HG03039 (cell line): ENCODE measurements around the gene PTPRO.

Experiments used
- ATAC-seq: cut with Tn5 transposase; IDR thresholded peaks from one replicate; pipeline ENCODE4 v1.9.1; 2021; ENCODE audit warnings: mild to moderate bottlenecking, moderate library complexity; ENCODE audit not compliant: unreplicated experiment

The PTPRO gene

DNA sequence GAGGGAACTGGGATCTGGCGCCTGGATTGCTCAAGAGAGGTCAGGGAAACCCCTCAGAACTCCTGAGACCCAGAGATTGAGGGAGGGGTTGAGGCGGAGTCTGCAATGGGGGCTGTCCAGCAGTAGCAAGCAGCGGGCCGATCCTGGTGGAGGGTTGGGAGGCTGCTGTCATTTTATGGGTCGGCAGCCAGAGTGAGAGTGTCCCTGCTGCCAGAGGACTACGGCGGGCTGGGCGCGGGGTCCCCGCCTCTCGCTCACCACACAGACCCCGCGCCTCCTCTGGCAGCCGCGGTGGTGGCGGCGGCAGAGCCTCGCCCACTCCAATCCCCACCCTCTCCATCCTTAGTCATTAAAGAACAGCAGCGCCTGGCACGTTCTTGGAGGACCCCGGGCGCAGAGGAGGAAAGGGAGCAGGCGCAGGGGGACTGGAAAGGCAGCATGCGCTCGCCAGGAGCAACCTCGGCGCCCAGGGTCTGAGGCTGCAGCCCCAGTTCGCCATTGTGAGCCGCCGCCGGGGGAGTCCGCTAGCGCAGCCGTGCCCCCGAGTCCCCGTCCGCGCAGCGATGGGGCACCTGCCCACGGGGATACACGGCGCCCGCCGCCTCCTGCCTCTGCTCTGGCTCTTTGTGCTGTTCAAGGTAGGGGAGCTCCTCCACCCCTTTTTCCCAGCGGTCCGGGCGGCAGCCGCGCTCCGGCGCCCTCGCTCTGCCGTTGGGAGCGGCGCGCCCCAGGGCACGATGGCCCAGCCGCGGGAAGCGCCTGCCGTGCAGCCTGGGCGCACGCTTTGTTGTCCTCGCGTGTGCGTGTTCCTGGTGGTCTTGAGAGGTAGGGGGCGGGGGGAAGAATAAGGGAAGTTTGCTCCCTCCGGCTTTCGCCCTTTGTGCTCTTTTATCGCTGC, at the start of gene PTPRO:
PTPRO (plus strand) TSS at position 345 of the 898 bp plus-strand sequence.
- ATAC-seq = no peak

DNA sequence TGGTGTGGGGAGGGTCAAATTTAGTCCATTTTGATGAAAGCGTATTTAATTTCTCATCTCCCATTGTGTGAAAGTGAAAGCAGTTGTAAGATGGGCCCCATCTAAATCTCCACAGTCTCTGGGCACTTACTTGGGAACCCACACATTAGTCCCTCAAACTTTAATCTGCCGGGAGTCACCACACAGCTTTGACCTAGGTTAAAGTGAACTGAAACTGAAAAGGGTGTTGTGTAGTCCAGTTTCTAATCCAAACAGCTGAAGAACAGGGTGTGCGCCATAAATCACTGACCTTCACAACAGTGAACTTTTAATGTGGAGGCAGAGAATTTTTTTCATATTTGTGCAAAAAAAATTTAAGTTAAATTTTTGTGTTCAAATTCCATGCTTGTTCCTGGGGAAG, 48.4 kb upstream of the PTPRO start:
- ATAC-seq = no peak

DNA sequence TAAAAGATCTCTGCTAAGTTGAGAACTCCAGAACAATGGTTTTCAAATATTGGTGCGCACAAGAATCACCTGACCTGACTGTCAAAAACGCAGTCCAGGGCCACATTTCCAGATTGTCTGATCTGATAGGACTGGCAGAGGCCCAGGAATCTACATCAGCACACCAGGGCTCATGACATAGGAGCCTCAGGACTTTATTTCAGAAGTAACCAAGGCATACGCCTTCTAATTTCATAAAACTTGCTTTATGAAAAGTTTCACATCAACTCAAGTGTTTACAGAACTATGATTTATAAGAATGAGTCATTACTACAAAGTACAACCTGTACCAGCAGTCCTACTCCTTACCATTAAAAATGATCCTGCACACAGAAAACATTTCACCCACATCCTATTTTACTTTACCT, 47.7 kb upstream of the PTPRO start:
- no peak for ATAC-seq

DNA sequence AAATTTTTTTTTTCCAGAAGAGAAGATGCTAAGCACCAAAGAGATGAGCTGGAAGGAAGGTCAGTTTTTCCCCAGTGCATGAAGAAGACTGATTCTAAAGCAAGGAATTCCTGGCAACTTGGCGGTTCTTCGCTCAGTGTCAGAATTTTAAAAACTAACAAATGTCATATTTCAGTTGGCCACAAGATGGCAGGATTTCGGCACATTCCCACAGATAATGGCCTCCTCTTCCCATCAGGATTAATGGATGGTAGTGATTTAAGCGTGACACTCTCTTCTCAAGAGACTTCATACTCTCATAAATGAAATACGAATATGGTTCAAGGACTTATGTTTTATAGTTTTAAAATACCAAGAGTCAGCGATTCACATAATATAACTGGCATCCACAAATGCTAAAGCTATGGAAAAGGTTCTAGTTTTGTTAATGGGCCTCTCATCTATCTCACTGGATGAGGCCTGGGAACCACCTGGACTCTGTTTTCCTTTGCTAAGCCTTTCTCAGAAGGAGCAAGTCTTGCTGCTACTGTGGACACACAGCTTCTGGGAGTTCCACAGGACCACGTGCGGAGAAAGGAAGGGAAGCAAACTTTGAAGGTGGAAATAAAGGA, 46.1 kb upstream of the PTPRO start:
- ATAC-seq = no peak

DNA sequence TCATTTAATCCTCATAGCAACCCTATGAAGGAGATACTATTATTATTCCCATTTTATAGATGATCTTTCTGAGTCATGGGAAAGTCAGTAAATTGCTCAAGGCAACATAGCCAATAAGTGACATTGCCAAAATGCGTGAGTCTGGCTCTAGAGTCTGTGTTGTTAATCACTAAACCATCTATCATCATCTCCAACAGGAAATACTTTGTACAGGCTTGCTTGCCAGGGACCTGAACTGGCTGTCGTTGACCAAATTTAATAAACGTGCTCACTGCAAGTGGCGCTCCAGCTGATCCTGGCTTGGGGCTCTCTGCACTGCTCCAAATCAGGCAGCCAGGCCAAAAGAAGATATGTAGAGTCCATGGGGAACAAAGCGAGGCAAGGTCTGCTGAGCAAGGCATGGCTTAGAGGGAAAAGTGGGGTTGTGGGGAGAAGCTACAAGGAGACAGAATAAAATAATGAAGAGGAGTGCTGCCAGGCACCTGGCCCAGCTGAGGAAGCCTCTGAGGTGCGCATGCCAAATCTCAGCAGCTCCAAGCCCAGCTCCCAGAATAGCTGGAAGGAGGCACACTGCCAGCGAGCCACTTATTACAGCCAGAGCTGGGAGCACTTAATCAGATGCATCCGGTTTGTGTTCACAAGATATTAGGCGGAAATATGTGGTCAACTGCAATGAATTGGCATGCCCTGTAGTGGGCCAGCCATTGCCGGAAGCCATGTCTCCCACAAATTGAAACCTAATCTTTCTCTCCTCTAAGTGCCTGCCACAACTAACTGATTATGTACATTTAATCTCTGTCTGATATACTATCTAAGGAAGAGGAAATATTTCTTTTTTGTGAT, 43.3 kb upstream of the PTPRO start:
- no peak for ATAC-seq

DNA sequence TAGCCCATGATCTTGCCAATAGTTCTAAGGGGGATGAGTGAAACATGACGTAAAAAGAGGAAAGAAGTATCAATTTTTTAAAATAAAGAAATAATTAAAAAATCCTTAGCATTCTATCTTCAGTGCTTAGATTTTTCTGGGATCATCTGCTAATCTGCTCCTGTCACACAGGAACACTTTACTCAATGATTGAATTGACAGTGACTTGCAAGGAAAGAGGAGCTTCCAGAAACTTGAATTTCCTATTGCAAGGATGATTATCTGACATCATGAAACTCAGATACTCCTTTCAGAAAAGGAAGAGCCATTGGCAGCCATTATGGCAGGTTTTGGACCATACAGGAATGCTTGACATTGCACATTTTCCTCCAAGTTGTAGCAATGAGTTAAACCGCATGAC, 41.4 kb upstream of the PTPRO start:
- ATAC-seq = no peak

DNA sequence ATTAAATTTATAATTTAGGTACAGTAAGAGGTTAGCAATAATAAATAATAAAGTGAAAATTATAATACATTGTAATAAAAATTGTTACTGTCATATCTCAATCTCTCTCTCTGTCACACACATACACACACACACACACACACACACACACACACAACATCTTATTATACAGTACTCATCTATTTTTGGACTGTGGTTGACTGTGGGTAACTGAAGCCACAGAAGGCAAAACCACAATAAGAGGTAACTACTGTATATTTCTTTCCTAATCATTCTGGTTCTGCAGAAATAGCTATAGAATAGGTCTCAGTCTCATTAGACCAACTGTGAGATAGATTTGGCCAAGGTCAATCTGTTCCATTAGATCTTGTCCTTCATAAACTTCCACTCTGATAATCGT, 33.1 kb upstream of the PTPRO start:
- ATAC-seq = no peak

DNA sequence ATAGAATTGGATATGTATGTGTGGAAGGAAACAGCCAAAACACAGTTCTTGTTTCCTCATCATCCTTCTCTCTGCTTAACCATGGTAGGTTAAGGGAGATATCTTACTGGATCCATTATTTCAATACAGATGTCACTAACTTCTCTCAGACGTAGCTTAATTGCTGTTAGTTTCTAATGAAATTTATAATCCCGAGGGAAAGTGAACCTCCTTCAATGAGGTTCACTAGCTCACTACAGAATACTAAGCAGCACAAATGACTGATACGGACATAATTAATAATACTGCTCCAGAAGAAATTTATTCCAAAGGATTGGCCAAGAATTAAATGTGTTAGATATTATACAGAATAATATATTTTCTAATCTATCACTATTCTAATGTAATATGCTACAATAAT, 28.6 kb upstream of the PTPRO start:
- ATAC-seq = no peak

DNA sequence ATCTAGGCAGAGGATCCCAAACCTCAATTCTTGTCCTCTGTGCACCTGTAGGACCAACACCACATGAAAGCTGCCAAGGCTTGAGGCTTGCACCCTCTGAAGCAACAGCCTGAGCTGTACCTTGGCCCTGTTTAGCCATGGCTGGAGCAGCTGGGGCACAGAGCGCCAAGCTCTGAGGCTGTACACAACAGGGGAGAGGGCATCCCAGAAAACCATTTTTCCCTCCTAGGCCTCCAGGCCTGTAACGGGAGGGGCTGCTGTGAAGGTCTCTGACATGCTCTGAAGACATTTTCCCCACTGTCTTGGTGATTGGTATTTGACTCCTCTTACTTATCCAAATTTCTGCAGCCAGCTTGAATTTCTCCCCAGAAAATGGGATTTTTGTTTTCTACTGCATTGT, 22.4 kb upstream of the PTPRO start:
- ATAC-seq = no peak

DNA sequence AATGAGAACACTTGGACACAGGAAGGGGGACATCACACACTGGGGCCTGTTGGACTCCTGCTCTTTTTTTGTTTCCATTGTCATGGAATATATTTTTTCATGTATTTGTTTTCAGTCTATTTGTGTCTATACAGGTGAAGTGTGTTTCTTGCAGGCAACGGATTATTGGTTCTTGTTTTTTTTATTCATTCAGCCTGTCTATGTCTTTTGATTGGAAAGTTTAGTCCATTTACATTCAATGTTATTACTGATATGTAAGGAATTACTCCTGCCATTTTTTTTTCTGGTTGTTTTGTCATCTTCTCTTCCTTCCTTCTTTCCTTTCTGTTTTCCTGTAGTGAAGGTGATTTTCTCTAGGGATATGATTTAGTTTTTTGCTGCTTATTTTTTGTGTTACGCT, 18.0 kb upstream of the PTPRO start:
- no peak for ATAC-seq

DNA sequence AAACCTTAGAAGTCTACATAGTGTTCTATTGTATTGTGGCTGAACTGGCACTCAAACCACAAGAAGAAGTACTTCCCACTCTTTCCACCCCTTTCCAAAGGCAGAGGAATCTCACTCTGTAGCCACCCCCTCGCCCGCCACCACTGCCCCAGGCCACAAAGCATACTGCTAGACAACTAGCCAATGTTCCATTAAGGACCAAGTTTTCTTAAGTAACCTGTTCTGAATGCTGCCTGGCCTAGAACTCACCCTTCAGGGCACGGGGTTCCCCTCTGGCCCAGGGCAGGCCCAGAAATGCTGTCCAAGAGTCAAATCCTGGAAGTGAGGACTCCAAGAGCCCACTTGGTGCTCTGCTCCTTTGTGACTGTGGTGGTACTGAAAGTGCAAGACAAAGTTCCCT, 15.7 kb upstream of the PTPRO start:
- ATAC-seq = no peak

DNA sequence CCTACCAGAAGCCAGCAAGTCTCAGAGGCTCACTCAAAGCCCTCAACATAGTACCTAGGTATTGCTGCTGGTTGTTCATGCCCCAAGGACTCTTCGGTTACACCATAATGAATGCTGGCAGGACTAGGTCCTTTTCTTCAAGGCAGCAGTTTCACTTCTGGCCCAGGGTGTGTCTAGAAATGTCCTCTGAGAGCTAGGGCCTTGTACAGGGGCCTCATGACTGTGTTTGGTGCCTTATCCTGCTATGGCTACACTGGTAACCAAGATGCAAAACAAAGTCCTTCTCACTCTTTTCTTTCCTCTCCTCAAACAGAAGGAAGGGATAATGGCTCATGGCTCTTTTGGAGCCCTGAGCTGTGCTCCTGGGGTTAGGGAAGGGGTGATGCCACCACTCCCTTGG, 15.2 kb upstream of the PTPRO start:
- no peak for ATAC-seq

DNA sequence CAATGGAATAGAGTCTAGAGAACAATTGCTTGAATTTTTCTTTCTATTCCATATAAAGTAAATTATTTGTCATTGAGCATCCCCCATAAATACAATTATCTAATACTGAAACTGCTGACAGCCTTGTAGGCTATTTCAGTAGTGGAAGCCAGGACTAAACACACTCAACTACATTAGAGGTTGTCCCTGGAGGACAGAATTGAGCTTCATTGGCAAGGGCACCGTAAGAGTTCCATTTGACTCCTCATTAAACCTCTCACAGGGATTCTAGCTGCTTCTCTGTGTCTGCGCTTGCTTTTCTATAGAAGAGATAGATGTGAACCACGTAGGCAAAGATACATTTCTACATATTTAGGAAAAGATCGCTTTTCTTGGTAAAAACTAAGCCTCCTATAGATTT, 3.5 kb upstream of the PTPRO start:
- no peak for ATAC-seq

DNA sequence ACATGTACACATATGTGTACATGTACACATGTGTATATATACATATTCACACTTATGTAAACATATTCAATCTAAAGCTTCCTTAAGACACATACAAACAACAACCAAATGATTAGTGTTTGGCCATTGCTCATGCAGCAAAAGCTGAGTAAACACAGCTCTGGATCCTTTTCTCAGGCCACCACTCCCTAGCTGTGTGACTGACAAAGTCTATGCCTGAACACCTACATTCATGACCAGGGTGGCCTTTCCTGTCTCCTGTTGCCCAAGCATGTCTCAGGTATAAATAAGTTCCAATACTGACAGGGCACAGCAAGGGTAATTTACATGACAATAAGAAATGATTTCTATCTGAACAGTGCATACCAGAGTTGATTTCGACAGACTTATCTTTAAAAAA, 1.4 kb upstream of the PTPRO start:
- ATAC-seq = no peak

DNA sequence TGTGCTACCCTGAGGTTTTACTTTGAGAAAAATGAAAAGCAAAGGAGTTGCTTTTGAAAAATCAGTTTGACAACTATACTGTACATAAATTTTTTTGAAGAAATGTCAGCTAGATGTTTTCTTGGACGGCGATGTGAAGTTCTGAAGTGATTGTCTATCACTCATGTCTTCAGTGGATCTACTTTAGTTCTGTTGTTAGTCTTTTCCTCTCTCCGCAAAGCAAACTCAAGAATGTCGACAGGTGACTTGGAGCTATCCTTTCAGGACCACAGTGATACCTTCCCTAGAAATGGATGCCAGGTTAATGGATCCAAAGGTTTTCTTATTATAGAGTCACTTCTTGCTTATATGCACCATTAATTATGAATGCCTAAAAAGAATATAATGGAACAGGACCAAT, 1.2 kb downstream of the PTPRO start:
- no peak for ATAC-seq

DNA sequence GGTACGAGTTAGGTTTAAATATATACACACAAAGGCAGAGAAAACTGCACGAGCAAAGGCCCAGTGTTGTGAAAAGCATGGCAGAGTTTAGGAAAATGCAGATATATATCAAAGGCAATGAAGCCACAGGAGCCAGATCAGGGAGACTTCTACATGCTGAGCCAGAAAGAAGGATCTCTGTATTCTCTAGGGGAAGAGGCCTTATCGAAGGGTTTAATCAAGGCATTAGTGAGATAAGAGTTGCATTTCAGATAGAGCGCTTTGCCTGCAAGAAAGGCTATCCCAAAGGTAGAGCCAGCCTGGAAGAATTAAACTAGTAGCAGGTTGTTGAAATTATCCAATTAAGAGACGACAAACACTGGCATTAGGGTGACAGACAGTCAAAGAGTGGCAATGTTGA, 7.6 kb downstream of the PTPRO start:
- no peak for ATAC-seq

DNA sequence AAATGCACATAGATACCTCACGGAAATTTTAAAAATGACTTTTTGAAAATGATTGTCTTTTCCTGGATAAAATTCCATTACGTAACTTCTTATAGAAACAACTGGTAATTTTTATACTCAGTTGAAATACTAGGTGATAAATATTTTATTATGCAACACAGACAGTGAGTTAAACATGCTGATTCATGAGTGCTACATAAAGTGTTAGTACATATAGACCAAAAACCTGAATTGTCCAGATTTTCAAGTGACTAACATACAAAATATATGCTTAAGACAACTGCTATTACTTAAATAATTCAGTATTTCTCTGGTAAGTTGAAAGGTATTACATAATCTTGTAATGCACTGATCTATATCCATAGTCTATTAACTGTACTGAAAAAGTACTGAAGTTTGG, 11.9 kb downstream of the PTPRO start:
- no peak for ATAC-seq

DNA sequence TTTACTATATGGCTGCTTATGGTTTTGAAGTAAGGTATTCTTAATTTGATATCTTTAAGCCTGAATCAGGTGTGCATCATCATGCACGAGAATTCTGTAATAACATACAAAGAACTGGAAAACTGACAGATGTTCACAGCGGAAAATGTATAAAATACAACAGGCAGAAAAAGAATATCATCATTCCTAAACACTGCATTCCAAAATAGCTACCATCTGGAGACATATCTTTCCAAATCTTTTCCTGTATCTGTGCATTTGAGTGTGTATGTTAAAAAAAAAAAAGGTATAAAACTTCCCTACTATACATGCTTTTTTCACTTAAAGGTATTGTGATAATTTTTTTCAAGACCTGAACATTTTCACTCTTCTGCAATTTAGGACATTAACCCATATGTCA, 13.7 kb downstream of the PTPRO start:
- no peak for ATAC-seq

DNA sequence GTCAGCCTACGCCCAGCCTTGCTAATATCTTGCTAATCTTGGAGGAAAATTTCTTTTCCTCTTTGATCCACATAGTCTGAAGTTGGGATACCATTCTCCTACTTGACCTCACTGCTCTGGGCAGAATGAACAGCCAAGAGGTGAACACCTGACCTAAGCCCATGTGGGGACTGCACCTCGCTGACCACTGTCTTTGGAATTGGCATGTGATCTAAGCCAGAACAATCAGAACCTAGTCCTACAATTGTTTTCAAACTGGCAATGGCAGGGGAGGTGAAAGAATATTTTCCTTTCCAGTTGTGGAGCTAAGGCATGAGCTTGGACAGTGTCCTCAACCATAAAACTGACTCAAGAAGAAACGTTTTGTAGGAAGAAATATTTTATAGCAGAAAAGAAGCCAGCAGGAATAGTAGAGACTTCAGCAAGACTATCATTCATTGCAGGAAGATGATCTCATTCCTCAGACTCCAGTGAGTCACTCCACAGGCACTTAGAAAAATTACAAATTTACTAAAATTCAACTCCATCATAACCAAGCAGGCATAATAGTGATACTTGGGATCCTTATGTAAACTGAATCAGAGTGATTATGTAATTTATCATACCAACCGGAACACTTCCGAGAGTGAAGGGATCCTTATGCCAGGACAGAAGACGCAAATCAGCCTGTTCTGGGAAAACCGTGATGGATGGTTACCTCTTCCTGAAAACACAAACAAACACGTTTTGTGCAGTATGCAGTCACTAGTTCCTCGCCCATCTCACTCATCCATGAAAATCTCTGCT, 14.7 kb downstream of the PTPRO start:
- ATAC-seq = no peak

DNA sequence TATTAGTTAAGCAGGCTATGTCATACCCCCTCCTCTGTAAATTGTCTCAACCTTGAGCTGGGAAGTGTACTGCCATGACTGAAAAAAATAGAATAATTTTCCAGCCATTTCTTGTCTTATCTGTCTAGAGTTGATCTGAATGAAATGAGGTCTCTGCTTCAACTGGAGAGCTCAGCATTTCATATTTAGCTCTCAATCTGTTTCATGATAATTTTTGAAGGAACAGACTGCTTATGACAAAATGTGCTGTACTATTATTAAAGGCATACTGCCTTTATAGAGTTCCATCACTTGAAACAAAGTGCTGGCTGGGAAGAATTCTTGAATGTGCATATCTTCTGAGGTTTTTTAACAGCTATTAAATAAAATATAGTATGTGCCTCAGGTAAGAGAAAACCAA, 19.1 kb downstream of the PTPRO start:
- ATAC-seq = no peak

DNA sequence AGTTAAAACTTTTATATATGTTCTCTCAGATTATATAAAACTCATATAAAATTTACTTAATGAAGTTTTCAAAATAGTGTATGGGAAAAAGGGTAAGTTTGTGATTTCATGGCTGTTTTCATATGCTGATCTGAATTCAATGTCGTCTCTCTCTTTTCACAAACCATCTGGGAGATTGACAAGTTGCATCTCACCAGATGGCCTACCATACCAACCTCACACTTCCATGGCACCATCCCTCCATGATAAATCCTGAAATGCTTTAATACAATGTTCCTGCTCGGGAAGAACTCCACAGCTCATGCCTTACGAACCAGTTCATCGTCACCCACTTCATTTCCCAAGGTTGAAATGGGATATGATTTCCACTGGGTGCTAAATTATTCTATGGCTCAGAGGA, 22.3 kb downstream of the PTPRO start:
- ATAC-seq = no peak
